ENCODE measurements around the gene PDE7B. TPM values are rescaled to one million over a fixed set of nuclear protein-coding genes. Genes with fewer than 3 reads are reported as not detected.

PDE7B gene
- total and polyA plus RNA-seq, 4 experiments from 2014 or later, result 0.06 to 0.94 (median 0.28) TPM

DNA sequence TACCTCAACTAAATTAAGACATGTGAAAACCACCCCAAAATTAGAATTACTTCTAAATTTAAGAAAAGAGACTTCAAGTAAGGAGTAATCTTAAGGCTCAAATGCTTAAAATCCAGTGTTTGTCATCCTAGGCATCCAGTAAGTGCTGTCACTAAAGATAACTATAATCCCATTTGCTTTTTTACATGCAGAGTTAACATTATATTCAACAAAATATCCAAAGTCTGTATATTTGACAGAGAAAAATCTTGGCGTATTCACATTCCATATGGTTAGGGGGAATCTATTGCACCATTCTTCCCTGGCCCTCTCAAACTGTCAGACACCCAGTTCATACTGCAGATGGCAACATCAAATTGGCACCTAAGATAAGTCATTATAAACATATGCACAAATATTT is 381.2 kb downstream of the PDE7B start:
- H3K27ac Mint-ChIP-seq, result peak overlapping the region in 1 of 7 donors; percentile 42
- CTCF ChIA-PET (ENCODE audit: partially characterized antibody), result no interaction called here
- Histone ChIP-seq H3K4me1 (ENCODE audit: insufficient read depth, low read length) (no peaks in the 10 kb centered on the region), H3K36me3 (ENCODE audit: insufficient read depth, low read length) (no peaks in the 10 kb centered on the region), H3K9me3 (ENCODE audit: control insufficient read depth in 1 of 2, low read length in 2 of 2) (no peaks in the 10 kb centered on the region), H3K27me3 (ENCODE audit: insufficient read depth, low read length) (no peaks in the 10 kb centered on the region), H3K4me3 (ENCODE audit: low read length in 2 of 2) (no peak overlapping the region), H3K27ac (ENCODE audit: low read depth, low read length) (no peak overlapping the region)
- no peaks in the 10 kb centered on the region for H3K27me3 Mint-ChIP-seq
- POLR2A ChIA-PET (ENCODE audit: partially characterized antibody), result no interaction called here
- no peak for DNase-seq
- no peak overlapping the region for H3K4me3 Mint-ChIP-seq
- H3K9me3 Mint-ChIP-seq, result no peaks in the 10 kb centered on the region
- peaks cover 0 to 12% (median 7%) of the 10 kb centered on the region in 4 donors for H3K4me1 Mint-ChIP-seq
- H3K36me3 Mint-ChIP-seq, result no peaks in the 10 kb centered on the region
- intact Hi-C loops (cut with micrococcal nuclease), result no loop called here

DNA sequence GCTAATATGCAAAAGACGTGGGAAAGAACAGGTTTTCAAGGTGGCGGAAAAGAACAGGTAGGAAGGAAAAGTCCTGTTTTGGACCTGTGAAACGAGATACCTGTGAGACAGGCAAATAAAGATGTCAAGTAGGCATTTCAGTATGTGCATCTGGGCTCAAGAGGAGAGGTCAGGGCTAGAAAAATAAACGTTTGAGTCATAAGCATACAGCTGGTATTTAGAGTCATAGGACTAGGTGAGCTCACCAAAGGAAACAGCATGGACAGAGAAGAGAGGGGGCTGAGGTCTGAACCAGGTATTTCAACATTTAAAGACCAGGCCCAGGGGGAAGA is 383.7 kb downstream of the PDE7B start:
- H3K4me3 ChIP-seq (ENCODE audit: low read length in 2 of 2), result no peak overlapping the region
- ChIA-PET POLR2A (ENCODE audit: partially characterized antibody) (no interaction called here), CTCF (ENCODE audit: partially characterized antibody) (interaction anchor here (5.0 kb wide), 1 partner anchor 8 kb away, joined by 44 read pairs; no protein-coding TSS in a partner anchor)
- intact Hi-C loops (cut with micrococcal nuclease), result no loop called here
- H3K27ac Mint-ChIP-seq, result no peak overlapping the region
- no peaks in the 10 kb centered on the region for H3K27me3 Mint-ChIP-seq
- no peaks in the 10 kb centered on the region for H3K9me3 Mint-ChIP-seq
- H3K9me3 ChIP-seq (ENCODE audit: control insufficient read depth in 1 of 2, low read length in 2 of 2), result no peaks in the 10 kb centered on the region
- H3K4me1 Mint-ChIP-seq, result peaks cover 0 to 12% (median 7%) of the 10 kb centered on the region in 4 donors
- no peaks in the 10 kb centered on the region for H3K36me3 ChIP-seq (ENCODE audit: insufficient read depth, low read length)
- H3K4me1 ChIP-seq (ENCODE audit: insufficient read depth, low read length), result no peaks in the 10 kb centered on the region
- peaks cover 0 to 6% of the 10 kb centered on the region in 2 donors for H3K36me3 Mint-ChIP-seq
- no peak overlapping the region for H3K27ac ChIP-seq (ENCODE audit: low read depth, low read length)
- DNase-seq, result no peak
- H3K27me3 ChIP-seq (ENCODE audit: insufficient read depth, low read length), result no peaks in the 10 kb centered on the region
- peak overlapping the region in 1 of 8 donors; percentile 18 for H3K4me3 Mint-ChIP-seq

DNA sequence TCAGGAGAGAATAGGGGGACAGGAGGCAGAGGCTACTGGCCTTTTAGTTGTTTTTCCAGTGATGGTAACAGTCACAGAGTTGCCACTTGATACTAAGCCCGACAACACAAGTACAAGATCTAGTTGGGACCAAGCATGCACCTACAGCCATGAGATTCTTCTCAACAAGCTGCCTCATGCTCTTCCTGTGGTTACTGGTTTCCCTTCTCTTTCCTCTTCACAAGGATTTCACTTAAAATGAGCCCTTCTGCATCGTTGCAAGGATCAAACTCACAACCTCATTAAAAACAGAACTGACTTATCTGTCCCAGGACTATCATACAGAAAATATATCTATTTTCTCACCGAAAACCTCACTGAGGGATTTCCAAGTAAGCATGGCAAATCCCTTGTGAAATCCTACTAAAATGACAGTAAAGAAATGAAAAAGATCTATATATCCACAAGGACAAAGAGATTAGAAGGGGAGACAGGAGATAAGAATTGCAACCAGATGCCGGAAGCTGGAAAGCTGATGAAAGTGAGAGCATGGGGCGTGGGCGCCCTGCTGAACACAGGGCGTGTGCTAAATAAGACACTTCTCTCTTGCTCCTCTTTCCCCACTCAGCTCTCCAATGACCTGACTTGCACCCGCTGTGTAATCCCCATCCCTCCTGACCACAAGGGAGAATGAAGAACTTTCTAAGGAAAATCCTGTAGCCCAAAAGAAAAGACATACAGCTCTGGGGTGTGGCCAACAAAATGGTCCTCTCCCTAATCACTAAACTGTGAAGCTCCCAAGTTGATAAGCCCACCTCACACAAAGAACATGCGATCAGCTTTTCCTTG is 385.2 kb downstream of the PDE7B start:
- no peak overlapping the region for H3K27ac ChIP-seq (ENCODE audit: low read depth, low read length)
- Mint-ChIP-seq H3K27me3 (no peaks in the 10 kb centered on the region), H3K27ac (peak overlapping the region in 1 of 7 donors; percentile 15), H3K9me3 (no peaks in the 10 kb centered on the region), H3K36me3 (peaks cover 0 to 6% of the 10 kb centered on the region in 2 donors), H3K4me3 (peak overlapping the region in 1 of 8 donors; percentile 50), H3K4me1 (peaks cover 0 to 12% (median 7%) of the 10 kb centered on the region in 4 donors)
- no peak for DNase-seq
- POLR2A ChIA-PET (ENCODE audit: partially characterized antibody), result interaction anchor here (1.1 kb wide), 1 partner anchor 738 kb away, joined by 4 read pairs; no protein-coding TSS in a partner anchor
- no peaks in the 10 kb centered on the region for H3K9me3 ChIP-seq (ENCODE audit: control insufficient read depth in 1 of 2, low read length in 2 of 2)
- H3K36me3 ChIP-seq (ENCODE audit: insufficient read depth, low read length), result no peaks in the 10 kb centered on the region
- no peak overlapping the region for H3K4me3 ChIP-seq (ENCODE audit: low read length in 2 of 2)
- CTCF ChIA-PET (ENCODE audit: partially characterized antibody), result interaction anchor here (1.2 to 5.0 kb wide), 2 partner anchors 10 to 14 kb away, joined by 4 to 44 read pairs; partner anchors contain the start of gene MTFR2
- H3K4me1 ChIP-seq (ENCODE audit: insufficient read depth, low read length), result no peaks in the 10 kb centered on the region
- intact Hi-C loops (cut with micrococcal nuclease), result no loop called here
- no peaks in the 10 kb centered on the region for H3K27me3 ChIP-seq (ENCODE audit: insufficient read depth, low read length)

DNA sequence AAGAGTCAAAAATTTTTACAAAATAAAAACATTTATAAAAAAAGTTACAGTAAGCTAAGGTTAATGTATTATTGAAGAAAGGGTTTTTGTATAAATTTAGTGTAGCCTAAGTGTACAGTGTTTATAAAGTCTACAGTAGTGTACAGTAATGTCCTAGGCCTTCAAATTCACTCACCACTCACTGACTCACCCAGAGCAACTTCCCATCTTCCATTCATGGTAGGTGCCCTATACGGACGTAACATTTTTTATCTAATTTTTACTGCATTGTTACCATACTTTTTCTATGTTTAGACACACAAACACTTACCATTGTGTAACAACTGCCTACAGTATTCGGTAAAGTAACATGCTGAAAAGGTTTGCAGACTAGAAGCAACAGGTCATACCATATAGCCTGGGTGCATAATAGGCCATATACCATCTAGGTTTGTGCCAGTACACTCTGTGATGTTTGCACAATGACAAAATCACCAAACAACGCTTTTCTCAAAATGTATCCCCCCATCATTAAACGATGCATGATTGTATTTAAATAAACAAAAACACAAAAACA is 392.6 kb downstream of the PDE7B start:
- H3K27ac Mint-ChIP-seq, result no peak overlapping the region
- Histone ChIP-seq H3K27ac (ENCODE audit: low read depth, low read length) (no peak overlapping the region), H3K4me1 (ENCODE audit: insufficient read depth, low read length) (peaks cover 3% of the 10 kb centered on the region), H3K9me3 (ENCODE audit: control insufficient read depth in 1 of 2, low read length in 2 of 2) (no peaks in the 10 kb centered on the region), H3K4me3 (ENCODE audit: low read length in 2 of 2) (no peak overlapping the region), H3K36me3 (ENCODE audit: insufficient read depth, low read length) (no peaks in the 10 kb centered on the region), H3K27me3 (ENCODE audit: insufficient read depth, low read length) (no peaks in the 10 kb centered on the region)
- H3K4me3 Mint-ChIP-seq, result no peak overlapping the region
- intact Hi-C loops (cut with micrococcal nuclease), result no loop called here
- DNase-seq, result no peak
- CTCF ChIA-PET (ENCODE audit: partially characterized antibody), result interaction anchor here (1.8 kb wide), 2 partner anchors 18 to 45 kb away, joined by 4 to 6 read pairs; no protein-coding TSS in a partner anchor
- POLR2A ChIA-PET (ENCODE audit: partially characterized antibody), result no interaction called here
- no peaks in the 10 kb centered on the region for H3K9me3 Mint-ChIP-seq
- no peaks in the 10 kb centered on the region for H3K27me3 Mint-ChIP-seq
- H3K4me1 Mint-ChIP-seq, result peaks cover 5 to 6% (median 5%) of the 10 kb centered on the region in 4 donors
- H3K36me3 Mint-ChIP-seq, result peaks cover 0 to 4% of the 10 kb centered on the region in 2 donors
